Measurements from ENCODE around the gene POU2F1. TPM values are rescaled to one million over a fixed set of nuclear protein-coding genes. Genes with fewer than 3 reads are reported as not detected.

Gene POU2F1
- total and polyA plus RNA-seq, 2 donors (not counting 1 experiment from before 2014, with no cell fraction given), result 5.2 to 48.8 TPM

DNA sequence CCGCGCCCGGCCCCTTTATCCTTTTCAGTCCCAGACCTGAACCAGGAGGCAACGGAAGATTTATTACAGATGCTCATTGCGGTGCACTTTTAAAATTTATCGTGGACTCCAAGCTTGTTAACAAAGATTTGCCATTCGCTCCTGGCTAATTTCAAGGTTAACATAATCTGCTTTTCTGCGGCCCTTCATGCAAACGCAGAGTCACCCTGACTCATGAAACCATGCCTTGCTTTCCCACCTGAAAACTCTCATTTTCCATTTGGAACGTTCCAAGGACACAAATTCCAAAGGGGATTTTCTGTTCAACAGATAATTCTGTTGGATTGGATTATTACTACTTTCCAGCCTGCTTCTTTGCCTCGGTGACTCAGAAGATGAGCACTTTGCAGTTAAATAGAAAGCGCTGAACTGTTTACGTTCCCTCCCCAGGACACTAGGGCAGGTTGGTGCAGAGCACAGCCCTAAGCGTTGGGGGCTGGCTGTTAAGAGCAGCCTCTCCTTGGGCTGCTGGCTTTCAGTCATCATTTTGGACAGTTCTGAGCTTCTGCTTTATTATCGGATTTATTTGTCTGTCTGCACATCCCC lies 246.5 kb downstream of the POU2F1 start:
- intact Hi-C loops (cut with micrococcal nuclease), result no loop called here
- Mint-ChIP-seq H3K4me1 (no peaks in the 10 kb centered on the region), H3K27ac (no peak overlapping the region), H3K9me3 (ENCODE audit: insufficient read depth) (no peaks in the 10 kb centered on the region), H3K27me3 (peaks cover 3% of the 10 kb centered on the region), H3K4me3 (no peak overlapping the region)
- WGBS (ENCODE audit: insufficient coverage), result 97% methylated on average over 14 of the region's 15 CpGs
- ChIA-PET CTCF (interaction anchor here (2.1 kb wide), 1 partner anchor 11 kb away, joined by 6 read pairs; no protein-coding TSS in a partner anchor), POLR2A (no interaction called here)
- no peak for DNase-seq
- no peaks in the 10 kb centered on the region for H3K4me1 ChIP-seq (ENCODE audit: control insufficient read depth in 2 of 2, insufficient read depth in 2 of 2, low read length in 2 of 2)
- H3K27me3 ChIP-seq (replicated peaks in 1 of 4; ENCODE audit: control extremely low read depth in 1 of 4, control insufficient read depth in 3 of 4, insufficient read depth in 4 of 4, low read length in 3 of 4), result no peaks in the 10 kb centered on the region
- ATAC-seq (ENCODE audit: low read depth), result no peak
- H4K20me1 ChIP-seq (ENCODE audit: control insufficient read depth, insufficient read depth, low read length, poor library complexity, severe bottlenecking), result no peaks in the 10 kb centered on the region
- no peak overlapping the region for H2AFZ ChIP-seq (ENCODE audit: insufficient read depth, low read depth, low read length, poor library complexity, severe bottlenecking)
- no peak overlapping the region for H3K27ac ChIP-seq (ENCODE audit: low read length in 2 of 2)
- no peak overlapping the region for H3K9ac ChIP-seq (ENCODE audit: low read length)
- H3K79me2 ChIP-seq (ENCODE audit: control insufficient read depth, insufficient read depth, low read length), result no peaks in the 10 kb centered on the region
- H3K4me3 ChIP-seq (ENCODE audit: control extremely low read depth in 1 of 5, extremely low read depth in 1 of 5, insufficient read depth in 1 of 5, low read depth in 2 of 5, low read length in 4 of 5), result no peak overlapping the region
- TF ChIP-seq, protein P1, sequence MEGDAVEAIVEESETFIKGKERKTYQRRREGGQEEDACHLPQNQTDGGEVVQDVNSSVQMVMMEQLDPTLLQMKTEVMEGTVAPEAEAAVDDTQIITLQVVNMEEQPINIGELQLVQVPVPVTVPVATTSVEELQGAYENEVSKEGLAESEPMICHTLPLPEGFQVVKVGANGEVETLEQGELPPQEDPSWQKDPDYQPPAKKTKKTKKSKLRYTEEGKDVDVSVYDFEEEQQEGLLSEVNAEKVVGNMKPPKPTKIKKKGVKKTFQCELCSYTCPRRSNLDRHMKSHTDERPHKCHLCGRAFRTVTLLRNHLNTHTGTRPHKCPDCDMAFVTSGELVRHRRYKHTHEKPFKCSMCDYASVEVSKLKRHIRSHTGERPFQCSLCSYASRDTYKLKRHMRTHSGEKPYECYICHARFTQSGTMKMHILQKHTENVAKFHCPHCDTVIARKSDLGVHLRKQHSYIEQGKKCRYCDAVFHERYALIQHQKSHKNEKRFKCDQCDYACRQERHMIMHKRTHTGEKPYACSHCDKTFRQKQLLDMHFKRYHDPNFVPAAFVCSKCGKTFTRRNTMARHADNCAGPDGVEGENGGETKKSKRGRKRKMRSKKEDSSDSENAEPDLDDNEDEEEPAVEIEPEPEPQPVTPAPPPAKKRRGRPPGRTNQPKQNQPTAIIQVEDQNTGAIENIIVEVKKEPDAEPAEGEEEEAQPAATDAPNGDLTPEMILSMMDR (IDR thresholded peaks at IDR 0.05), result no peak
- TF ChIP-seq EZH2 (IDR thresholded peaks at IDR 0.05; ENCODE audit: borderline replicate concordance, insufficient read depth, low read depth, low read length, poor library complexity, severe bottlenecking), result no peak
- no peaks in the 10 kb centered on the region for H3K36me3 ChIP-seq (replicated peaks in 1 of 2; ENCODE audit: control extremely low read depth in 1 of 2, control insufficient read depth in 1 of 2, extremely low read depth in 1 of 2, insufficient read depth in 2 of 2, low read length in 1 of 2)
- H3K4me2 ChIP-seq (replicated peaks; ENCODE audit: low read depth, low read length, poor library complexity, severe bottlenecking), result no peak overlapping the region
- H3K9me3 ChIP-seq (ENCODE audit: control extremely low read depth in 1 of 3, control insufficient read depth in 2 of 3, insufficient read depth in 1 of 3, low read length in 2 of 3), result no peaks in the 10 kb centered on the region

- H3K4me2 ChIP-seq (replicated peaks; ENCODE audit: low read depth, low read length, poor library complexity, severe bottlenecking), result no peak overlapping the region
- no peaks in the 10 kb centered on the region for H3K4me1 Mint-ChIP-seq
- no peak for TF ChIP-seq EZH2 (IDR thresholded peaks at IDR 0.05; ENCODE audit: borderline replicate concordance, insufficient read depth, low read depth, low read length, poor library complexity, severe bottlenecking)
- TF ChIP-seq, protein P1 (IDR thresholded peaks at IDR 0.05), result no peak
Observed at GRCh38 chr1:167467752-167468151, 247.1 kb downstream of the POU2F1 start.

More at GRCh38 chr1:167467752-167468151, 247.1 kb downstream of the POU2F1 start:
- Histone ChIP-seq H3K27me3 (replicated peaks in 1 of 4; ENCODE audit: control extremely low read depth in 1 of 4, control insufficient read depth in 3 of 4, insufficient read depth in 4 of 4, low read length in 3 of 4) (no peaks in the 10 kb centered on the region), H3K9ac (ENCODE audit: low read length) (no peak overlapping the region), H3K4me1 (ENCODE audit: control insufficient read depth in 2 of 2, insufficient read depth in 2 of 2, low read length in 2 of 2) (no peaks in the 10 kb centered on the region), H3K36me3 (replicated peaks in 1 of 2; ENCODE audit: control extremely low read depth in 1 of 2, control insufficient read depth in 1 of 2, extremely low read depth in 1 of 2, insufficient read depth in 2 of 2, low read length in 1 of 2) (no peaks in the 10 kb centered on the region), H3K9me3 (ENCODE audit: control extremely low read depth in 1 of 3, control insufficient read depth in 2 of 3, insufficient read depth in 1 of 3, low read length in 2 of 3) (no peaks in the 10 kb centered on the region), H3K27ac (ENCODE audit: low read length in 2 of 2) (no peak overlapping the region), H4K20me1 (ENCODE audit: control insufficient read depth, insufficient read depth, low read length, poor library complexity, severe bottlenecking) (no peaks in the 10 kb centered on the region), H3K79me2 (ENCODE audit: control insufficient read depth, insufficient read depth, low read length) (no peaks in the 10 kb centered on the region), H3K4me3 (ENCODE audit: control extremely low read depth in 1 of 5, extremely low read depth in 1 of 5, insufficient read depth in 1 of 5, low read depth in 2 of 5, low read length in 4 of 5) (no peak overlapping the region), H2AFZ (ENCODE audit: insufficient read depth, low read depth, low read length, poor library complexity, severe bottlenecking) (no peak overlapping the region)
- H3K27ac Mint-ChIP-seq, result no peak overlapping the region
- no peaks in the 10 kb centered on the region for H3K9me3 Mint-ChIP-seq (ENCODE audit: insufficient read depth)
- H3K4me3 Mint-ChIP-seq, result no peak overlapping the region
- WGBS (ENCODE audit: insufficient coverage), result 97% methylated on average over 4 of the region's 9 CpGs
- peaks cover 8% of the 10 kb centered on the region for H3K27me3 Mint-ChIP-seq
- DNase-seq (no peak), ATAC-seq (ENCODE audit: low read depth) (no peak)
- ChIA-PET POLR2A (no interaction called here), CTCF (interaction anchor here (0.8 to 2.1 kb wide), 3 partner anchors 12 to 65 kb away, joined by 3 to 6 read pairs (median 3); no protein-coding TSS in a partner anchor)
- intact Hi-C loops (cut with micrococcal nuclease), result no loop called here
